Astrocyte (in vitro differentiated cells and primary cell): Measurements from ENCODE around the gene EGFL8. TPM values are rescaled to one million over a fixed set of nuclear protein-coding genes. Genes with fewer than 3 reads are reported as not detected.
A peak's percentile ranks its signal among the peaks of the same experiment; 100 is the strongest.

Experiments
- DNase-seq: peaks from one replicate; pipeline ENCODE4 v3.0.0-alpha.2; 2010; ENCODE audit warnings: low read depth
- FAIRE-seq: peaks from 2 replicates; lab custom pipeline; 2011; peaks lifted over from hg19 to GRCh38; lab: Jason Lieb, UNC
- H2AFZ ChIP-seq: 2 replicates; pipeline ENCODE4 v1.6.0; 2012; ENCODE audit warnings: low read depth, low read length, inconsistent platforms
- H3K27ac ChIP-seq: 2 replicates; pipeline ENCODE4 v1.5.1; 2011; ENCODE audit warnings: low read depth, low read length, inconsistent platforms
- H3K27me3 ChIP-seq: 2 replicates; pipeline ENCODE4 v1.6.0; 2011; ENCODE audit warnings: low read length, inconsistent platforms; ENCODE audit not compliant: insufficient read depth
- H3K36me3 ChIP-seq: 2 replicates; pipeline ENCODE4 v1.5.1; 2011; ENCODE audit warnings: low read length, inconsistent platforms; ENCODE audit not compliant: insufficient read depth
- H3K4me1 ChIP-seq: 2 replicates; pipeline ENCODE4 v1.5.1; 2011; ENCODE audit warnings: low read length, inconsistent platforms; ENCODE audit not compliant: insufficient read depth
- H3K4me2 ChIP-seq: 2 replicates; pipeline ENCODE4 v1.6.0; 2012; ENCODE audit warnings: low read length, inconsistent platforms
- H3K4me3 ChIP-seq: 2 replicates; pipeline ENCODE4 v1.5.1; 2011; ENCODE audit warnings: low read depth, mild to moderate bottlenecking, low read length, inconsistent platforms; ENCODE audit not compliant: insufficient read depth
- H3K79me2 ChIP-seq: 2 replicates; pipeline ENCODE4 v1.6.0; 2012; ENCODE audit warnings: mild to moderate bottlenecking, low read length, inconsistent platforms; ENCODE audit not compliant: insufficient read depth
- H3K9ac ChIP-seq: 2 replicates; pipeline ENCODE4 v1.6.0; 2012; ENCODE audit warnings: mild to moderate bottlenecking, low read length, inconsistent platforms
- H3K9me3 ChIP-seq: 2 replicates; pipeline ENCODE4 v1.5.1; 2012; ENCODE audit warnings: low read depth, mild to moderate bottlenecking, low read length, inconsistent platforms; ENCODE audit not compliant: insufficient read depth
- H4K20me1 ChIP-seq: 2 replicates; pipeline ENCODE4 v1.6.0; 2012; ENCODE audit warnings: low read length, inconsistent platforms; ENCODE audit not compliant: insufficient read depth
- H3K27ac Mint-ChIP-seq: one replicate; pipeline ENCODE4 v1.8.0; 2021; ENCODE audit warnings: mild to moderate bottlenecking, mixed read lengths; ENCODE audit not compliant: unreplicated experiment
- H3K27me3 Mint-ChIP-seq: one replicate; pipeline ENCODE4 v1.8.0; 2021; ENCODE audit warnings: low read depth, mixed read lengths; ENCODE audit not compliant: unreplicated experiment
- H3K36me3 Mint-ChIP-seq: one replicate; pipeline ENCODE4 v1.8.0; 2021; ENCODE audit warnings: low read depth, mixed read lengths; ENCODE audit not compliant: unreplicated experiment
- H3K4me1 Mint-ChIP-seq: one replicate; pipeline ENCODE4 v1.8.0; 2021; ENCODE audit warnings: low read depth, mixed read lengths; ENCODE audit not compliant: unreplicated experiment
- H3K4me3 Mint-ChIP-seq: one replicate; pipeline ENCODE4 v1.8.0; 2021; ENCODE audit warnings: mild to moderate bottlenecking, moderate library complexity, mixed read lengths; ENCODE audit not compliant: unreplicated experiment
- H3K9me3 Mint-ChIP-seq: one replicate; pipeline ENCODE4 v1.8.0; 2021; ENCODE audit warnings: mild to moderate bottlenecking, mixed read lengths; ENCODE audit not compliant: unreplicated experiment
- EZH2 ChIP-seq: IDR thresholded peaks from 2 replicates; pipeline ENCODE4 v1.6.1; 2012; ENCODE audit warnings: mild to moderate bottlenecking, low read length, inconsistent platforms; ENCODE audit not compliant: insufficient read depth
- total RNA-seq: library from RNA; stranded (reverse); gene quantifications from 2 replicates; pipeline ENCODE4 v1.2.1, GENCODE V29; 2021
- TF ChIP-seq, protein P1 (sequence below): IDR thresholded peaks from 2 replicates; pipeline ENCODE4 v1.5.1; 2011; ENCODE audit warnings: low read depth, mild to moderate bottlenecking, inconsistent platforms, low read length, moderate library complexity; ENCODE audit not compliant: insufficient read depth

Gene EGFL8
- total RNA-seq, 1 donor from 2014 or later = 13.3 TPM

DNA sequence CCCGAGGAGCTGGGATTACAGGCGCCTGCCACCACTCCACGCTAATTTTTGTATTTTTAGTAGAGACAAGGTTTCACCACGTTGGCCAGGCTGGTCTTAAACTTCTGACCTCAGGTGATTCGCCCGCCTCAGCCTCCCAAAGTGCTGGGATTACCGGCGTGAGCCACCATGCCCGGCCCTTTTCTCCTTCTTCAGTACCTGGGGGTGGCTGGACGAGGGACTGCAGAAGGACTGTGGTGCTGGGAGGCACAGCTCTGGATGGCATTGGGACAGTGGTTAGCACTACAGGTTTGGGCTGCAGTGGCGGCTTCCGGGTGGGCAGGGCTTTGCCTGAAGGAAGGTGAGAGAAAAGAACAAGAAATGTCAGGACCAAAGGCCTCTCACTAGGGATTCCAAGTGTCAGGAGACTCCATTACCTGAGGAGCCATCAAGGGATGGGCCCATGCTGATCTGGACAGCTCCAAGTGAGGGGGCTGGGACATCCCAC is 43.8 kb upstream of the EGFL8 start:
- Mint-ChIP-seq H3K27me3 (no peaks in the 10 kb centered on the region), H3K4me1 (no peaks in the 10 kb centered on the region), H3K36me3 (peaks cover 22% of the 10 kb centered on the region), H3K27ac (no peak overlapping the region), H3K9me3 (no peaks in the 10 kb centered on the region), H3K4me3 (no peak overlapping the region)
- FAIRE-seq = no peak
- Histone ChIP-seq H3K27me3 (no peaks in the 10 kb centered on the region), H3K79me2 (peaks cover 5% of the 10 kb centered on the region), H2AFZ (no peak overlapping the region), H3K9ac (no peak overlapping the region), H3K4me3 (no peak overlapping the region), H3K27ac (no peak overlapping the region), H3K36me3 (peaks cover 20% of the 10 kb centered on the region), H3K9me3 (no peaks in the 10 kb centered on the region), H3K4me1 (peaks cover 3% of the 10 kb centered on the region), H3K4me2 (no peak overlapping the region), H4K20me1 (peaks cover 24% of the 10 kb centered on the region)
- TF ChIP-seq, protein P1, sequence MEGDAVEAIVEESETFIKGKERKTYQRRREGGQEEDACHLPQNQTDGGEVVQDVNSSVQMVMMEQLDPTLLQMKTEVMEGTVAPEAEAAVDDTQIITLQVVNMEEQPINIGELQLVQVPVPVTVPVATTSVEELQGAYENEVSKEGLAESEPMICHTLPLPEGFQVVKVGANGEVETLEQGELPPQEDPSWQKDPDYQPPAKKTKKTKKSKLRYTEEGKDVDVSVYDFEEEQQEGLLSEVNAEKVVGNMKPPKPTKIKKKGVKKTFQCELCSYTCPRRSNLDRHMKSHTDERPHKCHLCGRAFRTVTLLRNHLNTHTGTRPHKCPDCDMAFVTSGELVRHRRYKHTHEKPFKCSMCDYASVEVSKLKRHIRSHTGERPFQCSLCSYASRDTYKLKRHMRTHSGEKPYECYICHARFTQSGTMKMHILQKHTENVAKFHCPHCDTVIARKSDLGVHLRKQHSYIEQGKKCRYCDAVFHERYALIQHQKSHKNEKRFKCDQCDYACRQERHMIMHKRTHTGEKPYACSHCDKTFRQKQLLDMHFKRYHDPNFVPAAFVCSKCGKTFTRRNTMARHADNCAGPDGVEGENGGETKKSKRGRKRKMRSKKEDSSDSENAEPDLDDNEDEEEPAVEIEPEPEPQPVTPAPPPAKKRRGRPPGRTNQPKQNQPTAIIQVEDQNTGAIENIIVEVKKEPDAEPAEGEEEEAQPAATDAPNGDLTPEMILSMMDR = no peak
- no peak for TF ChIP-seq EZH2
- no peak for DNase-seq

DNA sequence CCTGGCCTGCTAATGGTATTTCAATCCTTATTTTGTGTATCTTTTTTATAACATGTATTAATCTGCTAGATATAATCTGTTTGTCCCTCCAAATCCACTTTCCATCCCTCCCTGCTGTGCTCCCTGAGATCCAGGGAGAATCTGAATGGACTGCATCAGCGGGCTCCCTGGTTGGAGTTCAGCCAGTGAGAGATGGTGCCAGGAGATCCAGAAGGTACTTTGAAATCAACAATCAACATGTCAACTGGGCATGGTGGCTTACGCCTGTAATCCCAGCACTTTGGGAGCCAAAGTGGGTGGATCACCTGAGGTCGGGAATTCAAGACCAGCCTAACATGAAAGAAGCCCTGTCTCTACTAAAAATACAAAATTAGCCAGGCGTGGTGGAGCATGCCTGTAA is 40.7 kb upstream of the EGFL8 start:
- no peaks in the 10 kb centered on the region for H3K9me3 ChIP-seq
- Mint-ChIP-seq H3K27me3 (no peaks in the 10 kb centered on the region), H3K4me1 (peaks cover 13% of the 10 kb centered on the region), H3K9me3 (no peaks in the 10 kb centered on the region), H3K27ac (no peak overlapping the region), H3K36me3 (peaks cover 18% of the 10 kb centered on the region), H3K4me3 (no peak overlapping the region)
- no peak overlapping the region for H3K4me3 ChIP-seq
- no peaks in the 10 kb centered on the region for H3K27me3 ChIP-seq
- FAIRE-seq (no peak), DNase-seq (no peak)
- H3K27ac ChIP-seq = no peak overlapping the region
- no peak overlapping the region for H3K4me2 ChIP-seq
- H3K79me2 ChIP-seq = peaks cover 30% of the 10 kb centered on the region
- peaks cover 3% of the 10 kb centered on the region for H3K36me3 ChIP-seq
- peaks cover 17% of the 10 kb centered on the region for H4K20me1 ChIP-seq
- peaks cover 15% of the 10 kb centered on the region for H3K4me1 ChIP-seq
- TF ChIP-seq EZH2 = no peak
- TF ChIP-seq, protein P1 = no peak
- no peak overlapping the region for H2AFZ ChIP-seq
- no peak overlapping the region for H3K9ac ChIP-seq

DNA sequence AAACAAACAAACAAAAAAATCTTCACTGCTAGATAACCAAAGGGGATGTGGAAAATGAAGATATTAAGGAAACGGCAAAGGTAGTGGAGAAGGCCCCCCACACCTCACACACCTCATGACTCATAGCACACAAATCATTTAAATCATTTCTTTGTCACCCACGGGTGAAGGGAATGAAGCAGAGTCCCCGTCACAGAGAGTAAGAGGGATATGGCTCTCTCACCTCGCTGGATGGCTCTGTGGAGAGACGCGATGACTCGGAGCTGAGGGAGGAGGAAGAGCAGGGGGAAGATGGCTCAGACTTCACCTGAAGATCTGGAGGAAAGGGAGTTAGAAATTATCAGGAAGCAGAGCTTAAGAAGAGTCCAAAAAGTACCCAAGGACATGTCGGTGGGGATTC is 37.5 kb upstream of the EGFL8 start:
- Histone ChIP-seq H3K79me2 (peaks cover 41% of the 10 kb centered on the region), H3K4me1 (peaks cover 24% of the 10 kb centered on the region), H3K27ac (peak overlapping the region; percentile 92), H4K20me1 (peaks cover 9% of the 10 kb centered on the region), H3K9ac (peak overlapping the region; percentile 98), H3K9me3 (no peaks in the 10 kb centered on the region), H3K4me2 (peak overlapping the region; percentile 99), H2AFZ (peak overlapping the region; percentile 85), H3K27me3 (no peaks in the 10 kb centered on the region), H3K36me3 (no peaks in the 10 kb centered on the region), H3K4me3 (peak overlapping the region; percentile 98)
- DNase-seq (no peak), FAIRE-seq (no peak)
- Mint-ChIP-seq H3K36me3 (peaks cover 15% of the 10 kb centered on the region), H3K4me3 (peak overlapping the region; percentile 98), H3K9me3 (no peaks in the 10 kb centered on the region), H3K27ac (peak overlapping the region; percentile 48), H3K4me1 (peaks cover 18% of the 10 kb centered on the region), H3K27me3 (no peaks in the 10 kb centered on the region)
- TF ChIP-seq, protein P1 = no peak
- TF ChIP-seq EZH2 = no peak
